Stimulated activated CD4-positive, alpha-beta T cell treated with anti-CD3 and anti-CD28 coated beads, Interleukin-15, amount 100 ng/mL, for 1 hour (primary cell): ENCODE measurements around the gene ZNRF3.

Experiments used
- DNase-seq, 2 donors: peaks; one replicate each; pipeline ENCODE4 v3.0.0-alpha.2; 2020; ENCODE audit warnings: low read depth in 1 of 2, low spot score in 1 of 2

The ZNRF3 gene

DNA sequence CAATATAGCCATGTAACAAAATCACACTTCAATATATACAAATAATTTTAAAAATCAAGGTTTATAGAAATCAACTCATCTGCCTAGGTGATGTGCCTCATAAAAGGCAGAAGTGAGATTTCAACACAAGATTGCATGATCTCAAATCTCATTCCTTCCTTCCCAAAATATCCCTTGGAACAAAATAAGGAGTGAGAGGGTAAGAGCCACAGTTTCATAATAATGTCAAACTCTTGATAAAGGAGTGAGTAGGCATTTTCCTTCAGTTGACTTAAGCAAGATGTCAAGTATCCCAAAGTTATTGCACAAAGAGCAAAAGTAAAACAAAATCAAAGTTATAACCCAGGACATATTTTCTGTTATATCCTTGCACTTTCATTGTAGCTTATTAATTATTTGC, 97.0 kb downstream of the ZNRF3 start:
- no peak for DNase-seq

DNA sequence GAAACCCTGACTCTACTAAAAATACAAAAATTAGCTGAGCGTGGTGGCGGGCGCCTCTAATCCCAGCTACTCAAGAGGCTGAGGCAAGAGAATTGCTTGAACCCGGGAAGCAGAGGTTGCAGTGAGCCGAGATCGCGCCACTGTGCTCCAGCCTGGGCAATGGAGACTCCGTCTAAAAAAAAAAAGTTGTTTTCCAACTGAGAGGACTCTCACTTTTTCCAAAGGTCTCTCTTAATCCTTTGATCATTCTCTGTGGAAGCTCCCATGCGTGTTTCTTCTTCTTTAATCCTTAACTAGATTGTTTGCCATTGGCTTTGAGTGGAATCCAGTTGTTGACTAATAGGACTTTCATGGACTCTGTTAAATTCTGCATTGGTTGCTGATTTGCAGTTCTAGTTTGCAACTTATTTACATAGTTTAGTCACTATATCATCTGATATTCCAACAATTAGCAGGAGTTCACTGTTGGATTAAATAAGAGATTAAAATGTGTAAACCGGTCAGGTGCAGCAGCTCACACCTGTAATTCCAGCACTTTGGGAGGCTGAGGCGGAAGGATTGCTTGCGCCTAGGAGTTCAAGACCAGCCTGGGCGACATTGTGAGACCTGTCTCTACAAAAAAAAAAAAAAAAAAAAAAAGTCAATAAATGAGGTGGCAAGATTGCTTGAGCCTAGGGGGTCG, 98.6 kb downstream of the ZNRF3 start:
- no peak for DNase-seq

DNA sequence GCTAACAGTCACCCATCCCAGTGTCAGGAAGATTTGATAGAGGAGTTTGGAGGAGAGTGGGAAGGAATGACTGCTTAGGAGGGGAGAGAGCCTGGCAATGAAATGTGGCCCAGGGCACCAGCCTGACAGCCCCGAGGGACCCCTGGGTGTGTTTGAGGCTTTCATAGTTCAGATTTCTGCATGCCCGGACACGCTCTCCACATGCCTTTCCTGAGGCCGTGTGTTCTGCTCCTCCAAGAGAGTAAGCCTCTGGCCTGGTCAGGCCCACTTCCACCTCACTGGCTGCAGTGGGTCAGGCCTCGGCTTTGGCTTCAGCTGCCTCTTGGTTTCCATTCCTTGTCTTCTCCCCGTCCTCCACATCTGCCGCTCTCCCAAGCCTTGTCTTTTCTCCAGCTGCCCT, 99.8 kb downstream of the ZNRF3 start:
- no peak for DNase-seq

- DNase-seq = no peak
Measured at GRCh38 chr22:28983788-28984441, 100.5 kb downstream of the ZNRF3 start.

DNA sequence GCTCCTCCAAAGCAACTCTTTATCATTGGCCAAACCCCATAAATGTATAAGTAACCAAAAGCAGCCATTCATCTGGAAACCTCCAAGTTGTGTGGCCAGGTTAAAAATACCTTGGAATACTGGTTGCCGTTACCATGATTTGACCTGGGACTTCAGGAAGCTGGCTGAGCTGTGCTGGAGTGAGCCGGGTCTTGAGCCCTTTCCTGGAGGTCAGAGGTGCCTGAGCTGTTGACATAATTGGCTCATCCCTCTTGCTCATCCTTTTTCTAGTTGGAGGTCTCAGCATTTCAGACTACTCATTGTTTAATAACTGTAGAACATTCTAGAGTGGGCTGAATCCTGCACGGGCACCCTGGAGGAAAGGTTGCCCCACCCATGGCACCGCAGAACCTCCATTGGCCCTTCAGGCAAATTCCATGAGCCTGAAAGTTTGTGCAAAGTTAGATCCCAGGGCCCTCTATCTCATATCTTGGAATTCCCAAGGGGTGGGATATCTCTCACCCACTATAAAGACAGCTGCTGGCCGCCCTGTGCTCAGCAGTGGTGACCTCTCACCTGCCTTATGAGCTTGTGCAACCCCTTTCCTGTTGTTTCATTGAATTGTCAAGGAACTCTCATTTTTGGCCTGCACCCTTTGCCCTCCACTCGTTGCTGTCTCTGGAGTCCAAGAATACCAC, 101.2 kb downstream of the ZNRF3 start:
- no peak for DNase-seq

GRCh38 chr22:28985581-28986290, 102.4 kb downstream of the ZNRF3 start:
- no peak for DNase-seq

DNA sequence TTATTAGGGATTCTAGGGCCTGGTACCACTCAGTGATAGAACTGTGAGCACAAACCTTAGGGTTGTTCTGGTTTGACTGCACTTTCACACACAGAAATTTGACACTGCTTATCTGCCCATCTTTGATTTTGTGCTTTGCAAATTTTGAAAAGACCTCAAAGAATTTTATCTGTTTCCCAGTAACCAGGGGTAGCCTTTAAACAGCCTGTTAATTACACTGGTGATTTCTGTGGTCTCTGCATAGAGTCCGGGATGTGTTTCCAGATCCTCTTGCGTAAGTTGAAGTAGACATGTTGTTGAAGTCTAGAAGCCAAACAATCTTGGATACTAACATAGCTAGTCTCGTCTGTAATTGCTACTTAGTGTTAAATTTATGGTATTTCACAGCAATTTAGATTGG, 103.0 kb downstream of the ZNRF3 start:
- no peak for DNase-seq

- DNase-seq = no peak
Measured at GRCh38 chr22:28988457-28988856, 105.1 kb downstream of the ZNRF3 start.

DNA sequence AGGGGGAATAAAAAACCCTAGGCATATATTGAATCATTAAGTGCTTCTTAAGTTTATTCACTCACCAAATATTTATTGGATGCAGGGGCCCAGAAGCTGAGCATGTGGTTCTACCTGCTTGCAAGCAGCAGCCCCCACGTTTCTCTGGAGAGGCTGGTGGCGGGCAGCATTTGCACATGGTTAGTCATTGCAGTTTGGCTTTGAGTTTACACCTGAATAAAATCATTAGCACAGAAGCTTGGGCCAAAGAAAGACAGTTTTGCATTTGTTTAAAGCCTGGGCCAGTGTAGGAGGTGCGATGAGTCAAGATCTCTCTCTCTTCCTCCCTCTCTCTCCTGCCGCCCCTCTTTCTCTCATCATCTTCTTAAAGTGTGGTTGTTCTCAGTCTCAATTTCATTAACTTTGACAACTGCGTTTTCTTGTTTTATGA, 105.7 kb downstream of the ZNRF3 start:
- no peak for DNase-seq

DNA sequence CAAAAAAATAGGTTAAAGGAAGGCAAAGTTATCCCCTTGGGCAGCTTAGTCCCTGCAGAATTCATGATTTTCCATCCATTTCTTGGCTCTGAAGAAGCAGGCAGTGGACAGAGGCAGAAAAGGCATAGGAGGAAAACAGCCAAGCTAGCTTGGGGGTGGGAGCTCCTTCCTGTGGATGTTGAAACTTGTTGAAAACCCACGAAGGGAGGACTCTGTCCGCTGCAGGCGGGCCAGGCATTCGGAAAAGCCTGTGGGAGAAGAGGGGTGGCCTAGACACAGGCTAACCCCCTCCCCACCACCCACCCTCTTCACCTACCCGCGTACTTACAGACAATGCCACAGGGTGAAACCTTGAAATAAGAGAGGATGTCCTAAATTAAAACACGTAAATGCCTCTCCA, 106.1 kb downstream of the ZNRF3 start:
- no peak for DNase-seq

GRCh38 chr22:28989912-28990311, 106.5 kb downstream of the ZNRF3 start:
- DNase-seq = no peak

DNA sequence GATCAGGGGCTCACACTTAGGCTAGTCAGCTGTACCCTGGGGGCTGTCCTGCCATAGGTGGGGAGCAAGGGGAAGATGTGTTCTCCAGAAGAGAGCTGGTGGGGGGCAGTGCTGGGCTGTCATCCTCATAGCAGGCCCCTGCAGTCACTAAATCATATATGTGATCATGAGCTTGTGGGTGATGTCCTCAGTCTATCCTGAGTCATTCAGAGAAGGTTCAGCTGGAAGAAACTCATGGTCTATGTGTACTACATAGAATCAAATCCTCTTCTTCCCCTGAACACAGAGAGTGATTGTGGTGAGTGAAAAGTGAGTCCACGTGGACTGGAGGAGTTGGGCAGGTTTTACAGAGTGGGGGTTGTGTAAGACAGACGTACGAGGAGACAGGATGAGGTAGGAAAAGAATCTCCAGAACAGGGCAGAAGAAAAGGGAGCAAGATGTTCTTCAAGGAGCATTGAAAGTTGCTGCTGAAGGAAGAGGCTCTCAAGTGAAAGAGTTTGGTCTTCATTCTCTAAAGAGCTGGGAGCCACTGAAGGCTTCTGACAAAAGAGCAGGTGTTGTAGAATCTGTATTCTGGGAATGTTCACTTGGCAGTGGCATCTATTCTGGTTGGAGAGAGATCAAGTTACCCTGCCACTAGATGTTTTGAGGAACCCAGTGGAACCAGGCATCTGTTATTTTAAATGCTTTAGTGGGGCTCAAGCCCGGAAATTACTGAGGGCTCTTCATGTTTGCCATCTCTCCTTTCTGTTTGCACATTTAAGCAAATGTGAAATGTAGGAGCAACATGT, 109.4 kb downstream of the ZNRF3 start:
- DNase-seq = no peak

DNA sequence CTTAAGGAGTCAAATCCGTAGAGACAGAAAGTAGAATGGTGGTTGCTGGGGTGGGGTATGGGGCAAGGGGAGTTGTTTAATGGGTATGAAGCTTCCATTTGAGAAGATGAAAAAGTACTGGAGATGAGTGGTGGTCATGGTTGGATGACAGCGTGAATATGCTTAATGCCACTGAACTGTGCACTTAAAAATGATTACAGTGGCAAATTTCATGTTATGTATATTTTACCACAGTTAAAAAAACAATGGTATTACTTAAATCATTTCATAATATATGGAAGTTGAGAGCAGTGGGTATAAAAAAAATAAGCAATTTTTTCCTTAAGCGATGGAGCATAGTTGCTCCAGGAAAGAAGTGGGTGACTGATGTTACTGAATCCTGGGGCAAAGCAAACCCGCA, 111.2 kb downstream of the ZNRF3 start:
- no peak for DNase-seq

GRCh38 chr22:28995551-28995950, 112.2 kb downstream of the ZNRF3 start:
- no peak for DNase-seq

- no peak for DNase-seq
Measured at GRCh38 chr22:28997342-28997741, 114.0 kb downstream of the ZNRF3 start.

- DNase-seq = no peak
Measured at GRCh38 chr22:28998681-28999080, 115.3 kb downstream of the ZNRF3 start.

- DNase-seq = no peak
Measured at GRCh38 chr22:28999510-28999909, 116.1 kb downstream of the ZNRF3 start.

GRCh38 chr22:28999919-29000556, 116.7 kb downstream of the ZNRF3 start:
- DNase-seq = no peak

DNA sequence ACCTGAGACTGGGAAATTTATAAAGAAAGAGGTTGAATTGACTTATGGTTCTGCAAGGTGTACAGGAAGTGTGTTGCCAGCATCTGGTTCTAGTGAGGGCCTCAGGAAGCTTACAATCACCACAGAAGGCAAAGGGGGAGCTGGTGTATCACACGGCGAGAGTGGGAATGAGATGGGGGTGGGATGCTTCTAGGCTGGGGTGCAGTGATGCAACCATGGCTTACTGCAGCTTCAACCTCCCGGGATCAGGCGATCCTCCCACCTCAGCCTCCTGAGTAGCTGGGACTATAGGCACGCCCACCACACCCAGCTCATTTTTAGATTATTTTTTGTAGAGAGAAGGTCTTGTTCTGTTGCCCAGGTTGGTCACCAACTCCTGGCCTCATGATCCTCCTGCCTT, 117.3 kb downstream of the ZNRF3 start:
- no peak for DNase-seq

- DNase-seq = no peak
Measured at GRCh38 chr22:29002603-29003002, 119.2 kb downstream of the ZNRF3 start.

DNA sequence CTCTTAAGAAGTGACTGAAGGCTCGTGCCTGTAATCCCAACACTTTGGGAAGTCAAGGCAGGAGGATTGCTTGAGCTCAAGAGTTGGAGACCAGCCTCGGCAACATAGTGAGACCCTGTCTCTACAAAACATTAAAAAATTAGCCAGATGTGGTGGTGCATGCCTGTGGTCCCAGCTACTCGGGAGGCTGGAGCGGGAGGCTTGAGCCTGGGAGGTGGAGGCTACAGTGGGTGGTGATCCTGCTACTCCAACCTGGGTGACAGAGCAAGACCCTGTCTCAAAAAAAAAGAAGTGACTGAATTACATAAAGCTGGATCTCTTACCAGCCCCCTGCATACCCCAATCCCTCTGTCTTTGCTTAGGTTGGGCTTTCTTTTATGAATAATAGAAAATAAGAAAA, 120.2 kb downstream of the ZNRF3 start:
- DNase-seq = no peak
